ENCODE measurements around the gene AGBL3. TPM values are rescaled to one million over a fixed set of nuclear protein-coding genes. Genes with fewer than 3 reads are reported as not detected.

Gene AGBL3
- total and polyA plus RNA-seq, 2 experiments from 2014 or later = 3.2 to 5.6 TPM

- H3K27me3 Mint-ChIP-seq (ENCODE audit: insufficient read depth, low read depth, poor library complexity) = peaks cover 5% of the 10 kb centered on the region
- Histone ChIP-seq H3K4me1 (ENCODE audit: insufficient read depth) (no peaks in the 10 kb centered on the region), H3K27ac (ENCODE audit: low read depth) (no peak overlapping the region), H3F3A (replicated peaks; ENCODE audit: low read depth) (no peaks in the 10 kb centered on the region), H3K79me2 (replicated peaks; ENCODE audit: insufficient read depth) (no peaks in the 10 kb centered on the region), H3K36me3 (ENCODE audit: insufficient read depth) (peaks cover 34% of the 10 kb centered on the region), H3K4me2 (no peak overlapping the region), H3K4me3 (no peak overlapping the region), H3K9me2 (ENCODE audit: insufficient read depth) (no peaks in the 10 kb centered on the region), H3K27me3 (ENCODE audit: insufficient read depth) (no peaks in the 10 kb centered on the region), H4K20me1 (replicated peaks; ENCODE audit: insufficient read depth) (no peaks in the 10 kb centered on the region), H2AFZ (no peak overlapping the region)
- no peak for DNase-seq (ENCODE audit: low spot score)
- peaks cover 41% of the 10 kb centered on the region for H3K36me3 Mint-ChIP-seq (ENCODE audit: low read depth)
- H3K4me1 Mint-ChIP-seq = peaks cover 14% of the 10 kb centered on the region
- no peak overlapping the region for H3K27ac Mint-ChIP-seq
- no peaks in the 10 kb centered on the region for H3K9me3 Mint-ChIP-seq
- ATAC-seq = no peak
- H3K4me3 Mint-ChIP-seq = no peak overlapping the region
- TF ChIP-seq JUNB (IDR thresholded peaks at IDR 0.05; ENCODE audit: unreplicated experiment) (no peak), EZH2phosphoT487 (IDR thresholded peaks at IDR 0.05; ENCODE audit: unreplicated experiment) (no peak), REST (IDR thresholded peaks at IDR 0.05; ENCODE audit: unreplicated experiment) (no peak), EZH2 (IDR thresholded peaks at IDR 0.05; ENCODE audit: low read depth, unreplicated experiment) (no peak), STAT1 (IDR thresholded peaks at IDR 0.05; ENCODE audit: unreplicated experiment) (no peak), NANOG (IDR thresholded peaks at IDR 0.05; ENCODE audit: borderline replicate concordance) (no peak), POLR2AphosphoS5 (IDR thresholded peaks at IDR 0.05; ENCODE audit: low read depth) (no peak), ZNF462 (CRISPR knock-in tag; IDR thresholded peaks at IDR 0.05) (no peak), CREB1 (CRISPR knock-in tag; IDR thresholded peaks at IDR 0.05; ENCODE audit: low read depth) (no peak), ZNF114 (CRISPR knock-in tag; IDR thresholded peaks at IDR 0.05) (no peak), ZNF331 (CRISPR knock-in tag; IDR thresholded peaks at IDR 0.05; ENCODE audit: low read depth) (no peak)
- TF ChIP-seq, protein P1, sequence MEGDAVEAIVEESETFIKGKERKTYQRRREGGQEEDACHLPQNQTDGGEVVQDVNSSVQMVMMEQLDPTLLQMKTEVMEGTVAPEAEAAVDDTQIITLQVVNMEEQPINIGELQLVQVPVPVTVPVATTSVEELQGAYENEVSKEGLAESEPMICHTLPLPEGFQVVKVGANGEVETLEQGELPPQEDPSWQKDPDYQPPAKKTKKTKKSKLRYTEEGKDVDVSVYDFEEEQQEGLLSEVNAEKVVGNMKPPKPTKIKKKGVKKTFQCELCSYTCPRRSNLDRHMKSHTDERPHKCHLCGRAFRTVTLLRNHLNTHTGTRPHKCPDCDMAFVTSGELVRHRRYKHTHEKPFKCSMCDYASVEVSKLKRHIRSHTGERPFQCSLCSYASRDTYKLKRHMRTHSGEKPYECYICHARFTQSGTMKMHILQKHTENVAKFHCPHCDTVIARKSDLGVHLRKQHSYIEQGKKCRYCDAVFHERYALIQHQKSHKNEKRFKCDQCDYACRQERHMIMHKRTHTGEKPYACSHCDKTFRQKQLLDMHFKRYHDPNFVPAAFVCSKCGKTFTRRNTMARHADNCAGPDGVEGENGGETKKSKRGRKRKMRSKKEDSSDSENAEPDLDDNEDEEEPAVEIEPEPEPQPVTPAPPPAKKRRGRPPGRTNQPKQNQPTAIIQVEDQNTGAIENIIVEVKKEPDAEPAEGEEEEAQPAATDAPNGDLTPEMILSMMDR (conservative IDR thresholded peaks at IDR 0.05; ENCODE audit: low read depth in 2 of 2) = no peak
- TF ChIP-seq, protein P2, sequence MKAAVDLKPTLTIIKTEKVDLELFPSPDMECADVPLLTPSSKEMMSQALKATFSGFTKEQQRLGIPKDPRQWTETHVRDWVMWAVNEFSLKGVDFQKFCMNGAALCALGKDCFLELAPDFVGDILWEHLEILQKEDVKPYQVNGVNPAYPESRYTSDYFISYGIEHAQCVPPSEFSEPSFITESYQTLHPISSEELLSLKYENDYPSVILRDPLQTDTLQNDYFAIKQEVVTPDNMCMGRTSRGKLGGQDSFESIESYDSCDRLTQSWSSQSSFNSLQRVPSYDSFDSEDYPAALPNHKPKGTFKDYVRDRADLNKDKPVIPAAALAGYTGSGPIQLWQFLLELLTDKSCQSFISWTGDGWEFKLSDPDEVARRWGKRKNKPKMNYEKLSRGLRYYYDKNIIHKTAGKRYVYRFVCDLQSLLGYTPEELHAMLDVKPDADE (IDR thresholded peaks at IDR 0.05) = no peak
Measured at GRCh38 chr7:134946260-134946659, 40.0 kb upstream of the AGBL3 start.
